ENCODE measurements around the gene HDDC3.

- TF ChIP-seq CTCF (IDR thresholded peaks at IDR 0.05): no peak
- TF ChIP-seq POLR2A (IDR thresholded peaks at IDR 0.05): no peak
These were observed 17.9 kb downstream of the HDDC3 start for GRCh38 chr15:90914305-90915080.

Data from lower leg skin (tissue), 3 donors.